ENCODE data around the gene CMSS1. TPM values are rescaled to one million over a fixed set of nuclear protein-coding genes. Genes with fewer than 3 reads are reported as not detected.

The CMSS1 gene
- total RNA-seq, 2 experiments from 2014 or later = 34.8 to 37.2 TPM

DNA sequence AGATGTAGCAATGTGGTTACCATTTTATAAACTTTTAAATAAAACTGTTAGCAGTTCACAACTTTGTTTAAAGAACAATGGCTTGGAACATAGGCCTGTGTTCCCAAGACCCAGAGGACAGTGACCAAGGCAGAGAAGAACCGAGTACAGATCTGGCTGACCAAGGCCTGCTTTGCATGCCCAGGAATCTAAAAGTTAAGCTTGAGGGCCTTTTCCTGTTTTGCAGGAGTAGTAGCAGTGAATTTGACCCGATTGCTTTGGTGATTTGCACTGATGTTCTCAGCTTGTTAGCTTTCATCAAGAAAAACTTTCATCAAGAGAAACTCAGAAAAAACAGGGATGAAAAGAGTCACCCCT lies 286.8 kb downstream of the CMSS1 start:
- ChIA-PET POLR2A (no interaction called here), CTCF (interaction anchor here (0.8 to 4.0 kb wide), 5 partner anchors 12 to 101 kb away, joined by 3 to 25 read pairs (median 3); no protein-coding TSS in a partner anchor)
- no peak overlapping the region for H3K4me3 Mint-ChIP-seq
- H3K4me1 Mint-ChIP-seq = peaks cover 37% of the 10 kb centered on the region
- no peak overlapping the region for H3K27ac Mint-ChIP-seq
- peaks cover 23% of the 10 kb centered on the region for H3K36me3 Mint-ChIP-seq (ENCODE audit: low read depth)
- H3K27me3 Mint-ChIP-seq = no peaks in the 10 kb centered on the region
- peaks cover 8% of the 10 kb centered on the region for H3K9me3 Mint-ChIP-seq
- no peak for DNase-seq

DNA sequence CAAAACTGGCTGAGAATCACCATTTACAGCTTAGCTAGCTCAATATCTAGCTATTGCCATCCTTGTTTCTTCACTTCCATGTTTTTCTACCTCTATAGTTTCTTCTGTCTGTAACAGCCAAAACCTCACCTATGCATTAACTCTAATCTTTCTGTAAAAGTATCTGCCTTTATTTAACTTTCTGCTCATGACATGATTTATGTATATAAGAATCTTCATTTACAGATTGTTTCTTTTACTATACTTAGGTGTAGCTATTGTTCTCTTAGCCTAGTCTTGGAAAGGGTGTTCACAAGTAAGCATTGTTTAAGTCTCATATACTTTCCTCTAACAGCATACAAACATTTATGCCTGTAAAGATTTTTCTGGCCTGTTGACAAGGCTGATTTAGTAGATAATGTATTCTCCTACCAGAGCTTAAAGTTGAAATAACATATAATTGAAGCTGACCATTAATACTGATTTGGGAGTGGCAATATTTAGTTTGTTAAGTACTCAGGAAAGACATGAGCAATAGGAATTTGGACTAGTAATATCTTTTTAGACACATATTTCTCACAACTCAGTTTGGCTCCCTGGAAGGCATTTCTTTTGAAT lies 287.3 kb downstream of the CMSS1 start:
- POLR2A ChIA-PET = no interaction called here
- DNase-seq = no peak
- Mint-ChIP-seq H3K4me3 (no peak overlapping the region), H3K36me3 (ENCODE audit: low read depth) (peaks cover 25% of the 10 kb centered on the region), H3K27ac (peak overlapping the region; percentile 82), H3K9me3 (peaks cover 8% of the 10 kb centered on the region), H3K27me3 (no peaks in the 10 kb centered on the region), H3K4me1 (peaks cover 37% of the 10 kb centered on the region)
- CTCF ChIA-PET = interaction anchor here (0.9 to 4.0 kb wide), 6 partner anchors 11 to 101 kb away, joined by 3 to 25 read pairs (median 3); no protein-coding TSS in a partner anchor

- H3K27me3 Mint-ChIP-seq = no peaks in the 10 kb centered on the region
- DNase-seq = no peak
- H3K4me3 Mint-ChIP-seq = no peak overlapping the region
- H3K4me1 Mint-ChIP-seq = peaks cover 37% of the 10 kb centered on the region
- peaks cover 8% of the 10 kb centered on the region for H3K9me3 Mint-ChIP-seq
- peak overlapping the region; percentile 82 for H3K27ac Mint-ChIP-seq
- ChIA-PET CTCF (interaction anchor here (1.0 to 4.0 kb wide), 7 partner anchors 8 to 50 kb away, joined by 3 to 25 read pairs (median 3); partner anchors contain the start of gene FILIP1L), POLR2A (no interaction called here)
- H3K36me3 Mint-ChIP-seq (ENCODE audit: low read depth) = peaks cover 28% of the 10 kb centered on the region
These were observed 287.8 kb downstream of the CMSS1 start for GRCh38 chr3:100105501-100105900.

DNA sequence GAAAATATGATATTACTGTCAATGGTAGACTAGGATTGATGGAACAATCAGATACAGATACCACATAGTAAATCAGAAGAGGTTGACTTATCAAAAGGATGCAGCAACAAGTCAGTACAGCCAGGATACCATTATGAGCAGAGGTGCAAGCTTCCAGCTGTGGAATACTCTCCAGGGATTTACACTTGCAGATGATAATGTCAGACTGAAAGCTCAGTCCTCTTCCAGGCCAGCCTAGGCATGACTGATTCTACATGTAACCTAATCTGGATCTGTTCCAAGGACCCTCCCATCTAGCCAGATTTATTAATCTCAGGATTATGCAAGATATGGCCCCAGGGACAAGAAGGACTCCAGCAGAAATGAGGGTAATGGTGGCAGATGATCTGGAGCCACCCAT lies 288.4 kb downstream of the CMSS1 start:
- H3K9me3 Mint-ChIP-seq = peaks cover 7% of the 10 kb centered on the region
- ChIA-PET CTCF (interaction anchor here (1.0 to 4.0 kb wide), 6 partner anchors 8 to 50 kb away, joined by 3 to 25 read pairs (median 3); partner anchors contain the start of gene FILIP1L), POLR2A (no interaction called here)
- H3K36me3 Mint-ChIP-seq (ENCODE audit: low read depth) = peaks cover 28% of the 10 kb centered on the region
- DNase-seq = no peak
- no peak overlapping the region for H3K4me3 Mint-ChIP-seq
- H3K27ac Mint-ChIP-seq = peak overlapping the region; percentile 82
- H3K4me1 Mint-ChIP-seq = peaks cover 37% of the 10 kb centered on the region
- no peaks in the 10 kb centered on the region for H3K27me3 Mint-ChIP-seq

DNA sequence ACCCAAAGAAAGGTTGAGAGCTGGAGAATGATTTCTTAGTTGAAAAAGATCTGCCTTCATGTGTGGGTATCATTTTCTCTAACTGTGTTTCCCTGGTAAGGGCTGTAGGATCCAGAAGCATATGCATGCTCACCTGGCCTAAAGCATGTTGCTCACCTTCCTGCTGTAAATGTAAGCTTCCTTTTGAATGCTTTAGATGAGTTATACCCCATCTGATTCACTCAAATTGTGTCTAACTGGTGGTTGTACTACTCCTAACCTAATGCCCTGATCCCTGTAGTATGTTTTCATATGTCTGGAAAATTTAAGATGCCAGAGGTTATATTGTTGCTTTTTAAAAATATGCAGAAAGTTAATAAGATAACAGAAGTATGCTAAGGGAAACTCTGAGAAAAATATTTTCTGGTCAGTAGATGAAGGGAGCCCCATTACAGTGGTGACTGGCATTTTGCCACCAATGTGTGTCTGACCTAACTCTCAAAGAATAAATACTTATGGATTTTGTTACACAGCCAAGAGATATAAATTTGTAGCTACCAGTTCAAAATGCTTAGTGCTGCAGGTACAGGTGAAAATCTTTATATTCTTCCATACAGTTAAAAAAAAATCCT lies 289.0 kb downstream of the CMSS1 start:
- H3K4me3 Mint-ChIP-seq = no peak overlapping the region
- ChIA-PET POLR2A (no interaction called here), CTCF (interaction anchor here (1.0 to 4.0 kb wide), 5 partner anchors 7 to 147 kb away, joined by 3 to 25 read pairs (median 3); partner anchors contain the start of gene FILIP1L)
- no peaks in the 10 kb centered on the region for H3K27me3 Mint-ChIP-seq
- H3K9me3 Mint-ChIP-seq = peaks cover 6% of the 10 kb centered on the region
- peaks cover 26% of the 10 kb centered on the region for H3K36me3 Mint-ChIP-seq (ENCODE audit: low read depth)
- no peak overlapping the region for H3K27ac Mint-ChIP-seq
- H3K4me1 Mint-ChIP-seq = peaks cover 37% of the 10 kb centered on the region
- no peak for DNase-seq

DNA sequence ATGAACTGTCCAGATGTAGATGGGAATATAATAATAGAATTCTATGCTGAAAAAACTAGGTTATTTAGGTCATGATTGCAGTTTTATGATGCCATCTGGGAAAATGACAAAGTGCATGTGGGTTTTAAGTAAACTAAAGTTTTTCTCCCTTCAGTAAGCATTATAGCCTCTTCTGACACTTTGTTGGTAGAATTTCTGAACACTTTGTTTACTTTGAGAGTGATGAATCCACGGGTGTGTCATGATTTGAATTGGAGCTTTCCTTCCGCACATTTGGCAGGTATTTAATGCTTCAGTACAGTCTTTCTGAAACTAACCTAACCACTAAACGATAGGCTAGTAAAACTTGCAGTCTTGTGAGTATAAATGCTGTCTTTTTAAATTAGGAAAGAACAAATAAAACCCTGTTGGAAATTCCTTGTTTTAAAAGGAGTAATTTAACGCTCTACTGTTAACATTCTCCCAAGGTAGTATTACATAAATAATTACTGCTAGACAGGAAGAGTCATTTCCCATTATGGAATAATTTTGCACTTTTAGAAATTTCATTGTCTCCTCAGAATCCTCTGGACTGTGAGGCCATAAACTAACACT lies 289.7 kb downstream of the CMSS1 start:
- no peak for DNase-seq
- Mint-ChIP-seq H3K4me1 (peaks cover 37% of the 10 kb centered on the region), H3K27me3 (no peaks in the 10 kb centered on the region)

GRCh38 chr3:100108464-100109079 lies 290.9 kb downstream of the CMSS1 start:
- POLR2A ChIA-PET = no interaction called here
- H3K4me1 Mint-ChIP-seq = peaks cover 35% of the 10 kb centered on the region
- H3K27me3 Mint-ChIP-seq = no peaks in the 10 kb centered on the region
- no peak overlapping the region for H3K27ac Mint-ChIP-seq
- no peak for DNase-seq
- no peak overlapping the region for H3K4me3 Mint-ChIP-seq
- CTCF ChIA-PET = no interaction called here
- H3K9me3 Mint-ChIP-seq = peaks cover 6% of the 10 kb centered on the region
- peaks cover 22% of the 10 kb centered on the region for H3K36me3 Mint-ChIP-seq (ENCODE audit: low read depth)

More for the DNA sequence above, 289.7 kb downstream of the CMSS1 start:
- Mint-ChIP-seq H3K27ac (no peak overlapping the region), H3K9me3 (peaks cover 6% of the 10 kb centered on the region), H3K36me3 (ENCODE audit: low read depth) (peaks cover 26% of the 10 kb centered on the region), H3K4me3 (no peak overlapping the region)
- CTCF ChIA-PET = interaction anchor here (1.0 to 2.5 kb wide), 2 partner anchors 27 to 147 kb away, joined by 3 to 7 read pairs; no protein-coding TSS in a partner anchor
- POLR2A ChIA-PET = no interaction called here

DNA sequence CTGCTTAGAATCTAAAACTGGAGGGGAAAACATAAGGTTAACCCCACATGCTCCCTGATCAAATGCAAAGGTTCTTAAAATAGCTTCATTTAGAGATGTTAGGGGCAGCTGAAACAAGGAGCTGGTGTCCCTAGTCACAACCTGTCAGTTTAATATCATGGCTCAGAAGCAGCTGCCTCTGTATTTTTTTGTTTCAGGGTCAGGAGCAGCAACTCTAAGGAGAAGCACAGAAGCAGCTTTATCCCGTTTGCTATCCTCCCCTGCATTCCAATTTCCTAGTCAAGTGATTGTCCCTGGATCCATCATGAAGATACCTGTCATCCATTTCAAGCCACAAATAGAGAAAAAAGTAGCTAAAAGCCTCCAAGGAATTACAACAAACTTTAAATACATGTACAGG lies 292.5 kb downstream of the CMSS1 start:
- no peak overlapping the region for H3K27ac Mint-ChIP-seq
- H3K4me1 Mint-ChIP-seq = peaks cover 24% of the 10 kb centered on the region
- H3K4me3 Mint-ChIP-seq = no peak overlapping the region
- ChIA-PET CTCF (interaction anchor here (0.9 to 2.0 kb wide), 6 partner anchors 10 to 41 kb away, joined by 3 to 7 read pairs (median 4); no protein-coding TSS in a partner anchor), POLR2A (no interaction called here)
- no peak for DNase-seq
- peaks cover under 1% of the 10 kb centered on the region for H3K9me3 Mint-ChIP-seq
- H3K36me3 Mint-ChIP-seq (ENCODE audit: low read depth) = peaks cover 17% of the 10 kb centered on the region
- H3K27me3 Mint-ChIP-seq = no peaks in the 10 kb centered on the region

DNA sequence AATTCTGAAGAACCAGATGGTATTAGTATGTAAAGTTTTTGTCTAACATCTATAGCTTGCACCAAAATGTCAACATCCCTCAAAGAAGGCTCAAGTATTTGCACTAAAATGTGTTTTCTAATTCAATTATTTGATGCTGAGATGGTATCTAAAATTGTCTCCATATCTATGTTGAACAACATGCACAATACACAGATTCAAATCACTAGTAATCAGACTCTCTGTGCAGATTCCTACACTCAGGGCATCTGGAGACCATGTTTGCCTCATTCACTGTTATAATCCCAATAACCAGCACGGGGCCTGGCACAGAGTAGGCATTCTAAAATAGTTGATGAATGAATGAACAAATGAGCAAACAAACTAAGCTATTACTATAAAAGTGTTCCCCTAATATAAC lies 294.1 kb downstream of the CMSS1 start:
- Mint-ChIP-seq H3K27me3 (no peaks in the 10 kb centered on the region), H3K9me3 (no peaks in the 10 kb centered on the region), H3K4me1 (peaks cover 8% of the 10 kb centered on the region), H3K27ac (no peak overlapping the region), H3K36me3 (ENCODE audit: low read depth) (peaks cover 8% of the 10 kb centered on the region), H3K4me3 (no peak overlapping the region)
- CTCF ChIA-PET = interaction anchor here (1.7 to 2.0 kb wide), 2 partner anchors 18 to 20 kb away, joined by 5 to 7 read pairs; no protein-coding TSS in a partner anchor
- no peak for DNase-seq
- POLR2A ChIA-PET = no interaction called here

- peaks cover 5% of the 10 kb centered on the region for H3K36me3 Mint-ChIP-seq (ENCODE audit: low read depth)
- DNase-seq = no peak
- H3K4me3 Mint-ChIP-seq = no peak overlapping the region
- H3K4me1 Mint-ChIP-seq = no peaks in the 10 kb centered on the region
- no peak overlapping the region for H3K27ac Mint-ChIP-seq
- H3K27me3 Mint-ChIP-seq = no peaks in the 10 kb centered on the region
- H3K9me3 Mint-ChIP-seq = no peaks in the 10 kb centered on the region
- ChIA-PET POLR2A (no interaction called here), CTCF (interaction anchor here (1.4 to 1.9 kb wide), 2 partner anchors 8 to 12 kb away, joined by 3 to 5 read pairs; no protein-coding TSS in a partner anchor)
These were observed 296.2 kb downstream of the CMSS1 start for GRCh38 chr3:100113723-100114412.

GRCh38 chr3:100114413-100115030 lies 296.9 kb downstream of the CMSS1 start, which contains the start of gene FILIP1L:
Gene FILIP1L (minus strand): TSS chr3:100114501.
- Mint-ChIP-seq H3K4me1 (no peaks in the 10 kb centered on the region), H3K4me3 (no peak within 1 kb of the TSS), H3K27me3 (no peaks in the 10 kb centered on the region), H3K36me3 (ENCODE audit: low read depth) (peaks cover 5% of the 10 kb centered on the region), H3K9me3 (no peaks in the 10 kb centered on the region), H3K27ac (no peak within 1 kb of the TSS)
- ChIA-PET CTCF (interaction anchor here (1.4 to 1.9 kb wide), 2 partner anchors 8 to 12 kb away, joined by 3 to 5 read pairs; no protein-coding TSS in a partner anchor), POLR2A (no interaction called here)
- DNase-seq = no peak

- no peak overlapping the region for H3K4me3 Mint-ChIP-seq
- DNase-seq = no peak
- CTCF ChIA-PET = no interaction called here
- POLR2A ChIA-PET = no interaction called here
- no peaks in the 10 kb centered on the region for H3K36me3 Mint-ChIP-seq (ENCODE audit: low read depth)
- H3K4me1 Mint-ChIP-seq = no peaks in the 10 kb centered on the region
- no peaks in the 10 kb centered on the region for H3K27me3 Mint-ChIP-seq
- no peak overlapping the region for H3K27ac Mint-ChIP-seq
- no peaks in the 10 kb centered on the region for H3K9me3 Mint-ChIP-seq
These were observed 299.4 kb downstream of the CMSS1 start for GRCh38 chr3:100117093-100117492.

Measured in activated CD4-positive, alpha-beta T cell treated with anti-CD3 and anti-CD28 coated beads, Interleukin-2, amount 10 ng/mL, durations not matched to agents 7 days and 5 days (primary cell).